Fibroblast of peridontal ligament (primary cell): ENCODE measurements around the gene PCDHA1.

ENCODE experiments used
- DNase-seq: peaks from one replicate; pipeline ENCODE4 v3.0.0-alpha.2; 2010; ENCODE audit errors: extremely low read depth

The PCDHA1 gene

GRCh38 chr5:141041427-141041785, 255.5 kb downstream of the PCDHA1 start:
- no peak for DNase-seq

- no peak for DNase-seq
Observed at GRCh38 chr5:141042555-141042954, 256.6 kb downstream of the PCDHA1 start.

- DNase-seq = no peak
Observed at GRCh38 chr5:141050622-141051520, 264.9 kb downstream of the PCDHA1 start, which contains the start of gene PCDHB1. PCDHB1 (plus strand) TSS chr5:141051374; CDS start chr5:141051471, 97 bp downstream.

- no peak for DNase-seq
Observed at GRCh38 chr5:141051521-141051866, 265.6 kb downstream of the PCDHA1 start.
